ENCODE results near the gene FAM171A2. TPM values are rescaled to one million over a fixed set of nuclear protein-coding genes. Genes with fewer than 3 reads are reported as not detected.

FAM171A2 gene
- total and polyA plus RNA-seq, 2 of the 4 experiments (the other 2 are of a cell fraction): 3.2 to 5.9 TPM

- ATAC-seq (ENCODE audit: low read depth) (no peak), DNase-seq (no peak)
- Histone ChIP-seq H2AK9ac (replicated peaks; ENCODE audit: low read depth, low read length, poor library complexity) (no peak overlapping the region), H3K9me3 (ENCODE audit: control insufficient read depth, insufficient read depth, low read length) (peaks cover 3% of the 10 kb centered on the region; the same call in 1 of the 2 replicates), H4K8ac (ENCODE audit: low read depth in 2 of 2, low read length in 2 of 2) (no peak overlapping the region), H2BK15ac (ENCODE audit: low read depth, low read length) (no peak overlapping the region), H2BK5ac (ENCODE audit: low read depth, low read length, poor library complexity, severe bottlenecking) (no peak overlapping the region), H3K18ac (ENCODE audit: low read depth, low read length) (no peak overlapping the region), H3K4me3 (ENCODE audit: insufficient read depth, low read depth, low read length) (no peak overlapping the region), H3K9me1 (ENCODE audit: insufficient read depth, low read length) (peaks cover 6% of the 10 kb centered on the region), H4K91ac (ENCODE audit: insufficient read depth, low read depth, low read length) (no peak overlapping the region), H3K4ac (ENCODE audit: low read depth, low read length) (no peak overlapping the region), H3K79me1 (ENCODE audit: low read depth in 1 of 2, low read length in 2 of 2) (peaks cover 5 to 19% of the 10 kb centered on the region in 2 experiments; a peak in 3 of 4 replicates), H4K20me1 (ENCODE audit: insufficient read depth, low read length) (peaks cover 7% of the 10 kb centered on the region), H3K4me1 (ENCODE audit: control insufficient read depth, insufficient read depth, low read length) (peaks cover 5% of the 10 kb centered on the region), H3K56ac (ENCODE audit: extremely low read depth, insufficient read depth, low read length) (no peak overlapping the region), H2AFZ (replicated peaks; ENCODE audit: low read length, poor library complexity) (no peak overlapping the region), H3K23ac (ENCODE audit: low read depth, low read length) (no peak overlapping the region), H3K27ac (ENCODE audit: insufficient read depth, low read length) (no peak overlapping the region), H2BK20ac (ENCODE audit: low read depth, low read length) (no peak overlapping the region), H3K9ac (ENCODE audit: low read depth, low read length) (no peak overlapping the region), H3K14ac (replicated peaks; ENCODE audit: low read depth, low read length) (no peak overlapping the region), H3K27me3 (ENCODE audit: control insufficient read depth, insufficient read depth, low read length) (peaks cover 13% of the 10 kb centered on the region), H3K4me2 (ENCODE audit: low read depth, low read length) (no peak overlapping the region), H3K36me3 (ENCODE audit: control insufficient read depth, insufficient read depth, low read length) (peaks cover 24% of the 10 kb centered on the region), H4K5ac (ENCODE audit: low read depth, low read length) (no peak overlapping the region), H2AK5ac (ENCODE audit: low read depth, low read length) (no peak overlapping the region), H2BK120ac (ENCODE audit: low read depth, low read length) (no peak overlapping the region)
- 94% methylated on average over 2 of the region's 21 CpGs; no CpG with 5 or more reads in 1 of the 2 experiments for WGBS, 2 experiments (ENCODE audit: extremely low coverage in 2 of 2, insufficient read length in 1 of 2)
- dilution Hi-C loops (cut with HindIII; ENCODE audit: low sequenced_read_pairs, unreplicated experiment): no loop called here
- ChIA-PET POLR2A (ENCODE audit: unreplicated experiment) (no interaction called here), CTCF (no interaction called here)
- intact Hi-C loops (cut with micrococcal nuclease): no loop called here
- no TSS peak for BruUV-seq (replicated peaks)
- in situ Hi-C loops (cut with MboI; ENCODE audit: low sequenced_read_pairs): no loop called here
- no peak for TF ChIP-seq NFE2L2 (IDR thresholded peaks at IDR 0.05; ENCODE audit: low read depth, low read length)
- TF ChIP-seq, protein P1, sequence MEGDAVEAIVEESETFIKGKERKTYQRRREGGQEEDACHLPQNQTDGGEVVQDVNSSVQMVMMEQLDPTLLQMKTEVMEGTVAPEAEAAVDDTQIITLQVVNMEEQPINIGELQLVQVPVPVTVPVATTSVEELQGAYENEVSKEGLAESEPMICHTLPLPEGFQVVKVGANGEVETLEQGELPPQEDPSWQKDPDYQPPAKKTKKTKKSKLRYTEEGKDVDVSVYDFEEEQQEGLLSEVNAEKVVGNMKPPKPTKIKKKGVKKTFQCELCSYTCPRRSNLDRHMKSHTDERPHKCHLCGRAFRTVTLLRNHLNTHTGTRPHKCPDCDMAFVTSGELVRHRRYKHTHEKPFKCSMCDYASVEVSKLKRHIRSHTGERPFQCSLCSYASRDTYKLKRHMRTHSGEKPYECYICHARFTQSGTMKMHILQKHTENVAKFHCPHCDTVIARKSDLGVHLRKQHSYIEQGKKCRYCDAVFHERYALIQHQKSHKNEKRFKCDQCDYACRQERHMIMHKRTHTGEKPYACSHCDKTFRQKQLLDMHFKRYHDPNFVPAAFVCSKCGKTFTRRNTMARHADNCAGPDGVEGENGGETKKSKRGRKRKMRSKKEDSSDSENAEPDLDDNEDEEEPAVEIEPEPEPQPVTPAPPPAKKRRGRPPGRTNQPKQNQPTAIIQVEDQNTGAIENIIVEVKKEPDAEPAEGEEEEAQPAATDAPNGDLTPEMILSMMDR (conservative IDR thresholded peaks at IDR 0.05; ENCODE audit: low read depth, low read length): no peak
- TF ChIP-seq CHD1 (IDR thresholded peaks at IDR 0.05; ENCODE audit: low read depth, low read length): no peak
- TF ChIP-seq RAD21 (IDR thresholded peaks at IDR 0.05; ENCODE audit: low read length): no peak
- TF ChIP-seq CEBPB (IDR thresholded peaks at IDR 0.05; ENCODE audit: low read depth, low read length): no peak
Measured at GRCh38 chr17:44321246-44322120, 42.2 kb downstream of the FAM171A2 start.

All from IMR-90 (cell line).